Stimulated activated CD8-positive, alpha-beta memory T cell treated with anti-CD3 and anti-CD28 coated beads, Interleukin-2, amount 100 ng/mL, for 1 hour (primary cell): Measurements from ENCODE around the gene XAGE1B.
"Not testable (repeated sequence)": the region's sequence is repeated elsewhere in the genome, so short reads cannot be mapped to it uniquely, and the experiment has no call there.

ENCODE experiments used
- DNase-seq, 2 donors: peaks; one replicate each; pipeline ENCODE4 v3.0.0-alpha.2; 2020; ENCODE audit warnings: low read depth in 2 of 2

Gene XAGE1B, protein sequence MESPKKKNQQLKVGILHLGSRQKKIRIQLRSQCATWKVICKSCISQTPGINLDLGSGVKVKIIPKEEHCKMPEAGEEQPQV

DNA sequence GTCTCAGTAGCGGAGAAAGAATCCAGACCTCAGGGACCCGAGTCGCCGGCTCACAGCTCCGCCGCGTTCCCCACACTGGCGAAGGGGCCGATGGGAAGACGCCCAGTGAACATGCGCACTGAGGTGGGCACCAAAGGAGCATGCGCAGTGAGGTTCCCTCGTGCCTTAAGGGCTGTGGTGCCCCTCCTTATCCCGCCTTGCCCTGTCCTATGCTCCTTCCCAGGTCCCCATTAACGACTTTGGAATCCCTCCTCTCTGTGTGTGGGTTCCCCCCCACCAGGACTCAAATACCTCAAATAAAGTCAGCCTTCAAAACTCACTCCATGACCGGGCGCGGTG, at the start of gene XAGE1B:
TSS of gene XAGE1B (minus strand) at position 77 of the 339 bp plus-strand sequence. CDS start 1,536 bp downstream, outside the sequence.
- not testable (repeated sequence) for DNase-seq

DNA sequence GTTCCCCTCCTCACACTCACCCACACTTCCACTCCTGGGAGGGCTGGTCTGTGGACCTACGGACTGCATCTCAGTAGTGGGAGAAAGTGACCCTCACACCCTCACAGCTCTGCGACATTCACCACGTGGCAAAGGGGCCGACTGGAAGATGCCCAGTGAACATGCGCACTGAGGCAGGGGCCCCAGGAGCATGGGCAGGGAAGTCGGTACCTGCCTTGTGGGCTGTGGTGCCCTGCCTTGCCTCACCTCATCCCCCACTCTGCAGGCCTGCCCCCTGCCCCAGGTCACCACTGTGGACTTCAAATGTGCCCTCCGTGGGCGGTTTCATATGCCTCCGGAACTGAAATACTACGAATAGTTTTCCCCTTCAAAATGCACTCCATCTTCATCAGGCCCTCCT, 46.2 kb upstream of the XAGE1B start:
- no peak for DNase-seq

DNA sequence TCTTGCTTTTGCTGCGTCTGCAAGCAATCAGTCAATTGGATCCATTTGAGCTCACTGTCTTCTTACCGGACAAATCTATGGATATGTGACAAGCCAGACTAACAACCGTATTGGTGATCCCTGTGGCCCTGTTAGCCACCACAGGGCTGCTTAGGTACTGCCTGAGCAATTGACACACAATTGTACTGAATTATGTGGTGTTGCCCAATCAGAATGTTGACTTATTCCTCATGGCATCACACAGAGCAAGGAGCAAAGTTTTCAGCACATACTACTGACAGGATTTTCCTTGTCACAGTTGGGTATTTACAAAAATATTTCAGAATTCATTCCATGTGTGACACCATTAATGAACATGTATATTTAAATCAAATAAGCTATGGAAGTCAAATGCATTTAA, 41.3 kb upstream of the XAGE1B start:
- no peak for DNase-seq

DNA sequence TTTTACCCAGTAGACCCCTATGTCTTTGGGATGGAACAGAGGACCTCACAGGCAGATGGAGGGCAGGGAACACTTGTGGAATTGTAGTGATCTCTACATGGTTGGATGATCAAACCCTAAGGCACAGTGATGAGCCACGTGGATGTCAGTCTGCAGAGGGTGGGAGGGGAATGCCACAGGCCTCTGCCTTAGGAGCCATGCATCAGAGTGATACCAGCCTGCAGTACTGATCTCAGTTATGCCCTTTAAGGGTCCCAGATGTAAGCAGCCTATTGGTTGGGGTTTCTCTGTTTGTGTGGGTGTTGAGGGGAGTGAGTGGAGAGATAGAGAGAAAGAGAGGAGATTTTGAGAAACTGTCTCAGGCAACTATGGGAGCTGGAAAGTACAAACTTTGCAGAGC, 39.9 kb upstream of the XAGE1B start:
- DNase-seq = no peak

DNA sequence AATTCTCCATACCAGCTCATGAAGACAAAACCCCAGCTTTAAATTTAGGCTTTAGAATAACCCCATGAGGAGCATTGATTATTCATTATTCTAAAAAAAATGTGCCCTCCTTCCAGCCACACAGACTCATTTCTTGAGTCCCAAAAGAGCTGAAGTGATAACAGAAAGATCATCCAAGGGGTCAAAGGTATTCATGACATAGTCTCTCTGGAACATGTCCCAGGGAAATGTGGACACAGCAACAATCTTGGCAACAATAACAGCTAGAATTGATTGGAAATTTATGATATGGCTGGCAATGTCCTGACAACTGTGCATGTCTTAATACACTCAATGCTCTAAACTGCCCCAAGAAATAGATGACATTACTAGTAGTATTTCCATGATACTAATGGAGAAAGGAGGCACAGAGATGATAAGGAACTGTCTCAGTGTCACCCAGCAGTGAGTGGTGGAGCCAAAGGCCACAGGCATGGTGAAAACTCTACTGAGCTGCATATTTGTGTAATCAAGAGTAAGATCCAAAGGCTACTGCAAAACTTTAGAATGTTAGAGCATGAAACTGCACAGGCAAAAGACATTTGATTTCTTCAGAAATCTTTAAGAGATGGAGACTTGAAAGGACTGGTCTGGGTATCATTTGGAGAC, 37.3 kb upstream of the XAGE1B start:
- no peak for DNase-seq

DNA sequence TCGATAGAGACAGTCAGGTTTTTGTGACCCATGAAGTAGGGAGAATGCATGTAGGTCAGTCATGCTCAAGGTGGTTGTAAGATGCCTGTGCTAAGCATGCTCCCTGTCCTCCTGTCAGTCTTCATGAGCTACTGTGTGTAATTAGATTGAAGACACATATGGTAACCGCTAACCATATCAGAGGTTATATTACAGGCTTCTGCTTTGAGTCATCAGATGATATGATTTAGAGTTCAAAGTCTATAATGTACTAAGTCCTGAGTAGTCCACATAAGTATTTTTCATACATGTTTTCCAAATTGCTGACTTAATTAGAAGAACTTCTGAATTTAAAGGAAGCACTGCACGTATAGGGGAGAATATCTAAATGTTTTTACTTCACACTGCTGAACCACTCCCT, 31.9 kb upstream of the XAGE1B start:
- DNase-seq = not testable (repeated sequence)

DNA sequence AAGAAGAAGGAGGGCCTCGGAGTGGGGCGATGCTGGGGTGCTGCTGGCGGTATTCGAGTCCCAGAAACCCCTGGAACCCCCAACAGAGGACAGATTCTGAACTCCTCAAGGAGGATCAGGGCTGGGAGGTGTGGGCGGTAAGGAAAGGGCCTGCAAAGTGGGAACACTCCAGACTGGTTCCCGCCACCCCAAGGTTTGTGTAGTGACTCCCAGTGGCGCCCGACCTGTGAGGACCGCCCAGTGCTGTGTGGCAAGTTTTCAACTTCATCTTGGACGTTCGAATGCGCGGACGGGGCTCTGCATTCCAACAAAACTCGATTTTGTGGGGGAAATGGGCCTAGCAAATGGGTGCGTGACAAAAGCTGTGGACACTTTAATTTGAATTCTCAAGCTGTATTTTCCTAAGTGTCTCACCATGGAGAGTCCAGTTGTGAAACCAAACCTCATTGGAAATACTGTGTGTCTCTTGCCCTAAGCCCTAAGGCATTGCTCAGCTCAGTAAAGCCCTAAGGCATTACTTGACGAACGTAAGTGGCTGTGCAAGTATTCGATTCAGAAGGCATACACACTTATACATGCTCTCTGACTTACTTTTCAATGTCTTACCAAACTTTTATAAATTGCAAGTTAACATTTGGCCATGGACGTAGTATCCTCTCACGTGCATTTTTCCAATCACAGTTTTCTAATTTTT, 27.4 kb upstream of the XAGE1B start:
- no peak for DNase-seq

DNA sequence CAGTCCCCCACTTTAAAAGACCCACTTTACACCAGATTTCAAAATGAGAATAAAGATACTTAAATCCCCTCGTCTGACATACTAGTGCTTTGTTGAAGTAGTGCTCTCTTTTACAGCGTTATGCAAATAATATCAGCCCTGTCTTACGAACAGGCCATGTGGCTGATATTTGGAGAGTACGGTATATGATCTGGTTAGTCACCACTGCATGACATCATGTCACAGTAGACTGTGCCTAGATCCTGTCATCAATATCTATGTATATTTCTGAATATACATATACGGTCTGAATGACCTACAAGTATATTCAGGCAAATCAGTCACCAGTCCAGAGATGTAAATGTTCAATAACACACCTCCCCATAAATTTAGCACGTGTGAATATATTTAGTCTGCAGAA, 25.4 kb upstream of the XAGE1B start:
- no peak for DNase-seq

DNA sequence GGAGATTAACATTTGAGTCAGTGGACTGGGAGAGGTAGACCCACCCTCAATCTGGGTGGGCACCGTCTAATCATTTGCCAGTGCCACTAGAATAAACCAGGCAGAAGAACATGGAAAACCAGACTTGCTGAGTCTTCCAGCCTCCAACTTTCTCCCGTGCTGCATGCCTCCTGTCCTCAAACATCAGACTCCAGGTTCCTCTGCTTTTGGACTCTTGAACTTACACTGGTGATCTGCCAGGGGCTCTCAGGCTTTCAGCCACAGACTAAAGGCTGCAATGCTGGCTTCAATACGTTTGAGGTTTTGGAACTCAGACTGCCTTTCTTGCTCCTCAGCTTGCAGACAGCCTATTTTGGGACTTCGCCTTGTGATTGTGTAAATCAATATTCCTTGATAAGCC, 24.2 kb upstream of the XAGE1B start:
- DNase-seq = not testable (repeated sequence)

DNA sequence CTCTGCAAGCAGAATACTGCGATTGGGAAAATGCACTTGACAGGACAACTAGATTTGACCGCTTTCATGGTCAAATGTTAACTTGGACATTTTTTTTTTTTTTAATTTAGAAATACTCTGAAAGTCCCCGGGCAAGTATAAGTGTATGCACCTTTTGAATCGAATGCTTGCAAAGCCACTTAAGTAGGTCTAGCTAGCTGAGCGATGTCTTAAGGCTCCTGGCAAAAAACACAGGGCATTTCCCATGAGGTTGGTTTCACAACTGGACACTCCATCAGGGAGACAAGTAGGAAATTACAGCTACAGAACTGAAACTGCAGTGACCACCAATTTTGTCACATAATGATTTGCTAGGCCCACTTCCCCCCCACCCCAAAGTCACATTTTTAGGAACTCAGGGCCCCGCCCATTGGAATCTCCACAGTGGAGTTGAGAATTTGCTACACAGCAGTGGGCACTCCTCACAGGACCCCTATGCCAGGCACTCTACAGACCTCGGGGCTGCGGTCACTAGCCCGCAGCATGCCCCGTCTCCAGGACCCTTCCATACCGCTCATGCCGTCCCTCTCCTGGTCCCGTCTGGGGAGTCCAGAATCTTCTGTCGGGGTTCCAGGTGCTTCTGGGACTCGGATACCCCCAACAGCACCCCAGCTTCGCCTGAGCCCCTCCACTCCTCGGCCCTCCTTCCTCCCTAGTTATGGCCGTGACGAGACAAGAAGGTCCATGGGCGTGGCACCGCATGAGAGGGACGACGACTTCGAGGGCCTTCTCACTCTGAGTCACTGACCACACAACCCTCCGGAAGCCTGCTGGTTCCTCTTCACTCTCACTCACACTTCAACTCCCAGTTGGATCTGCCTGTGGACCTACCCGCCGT, 515 bp downstream of the XAGE1B start:
- not testable (repeated sequence) for DNase-seq

DNA sequence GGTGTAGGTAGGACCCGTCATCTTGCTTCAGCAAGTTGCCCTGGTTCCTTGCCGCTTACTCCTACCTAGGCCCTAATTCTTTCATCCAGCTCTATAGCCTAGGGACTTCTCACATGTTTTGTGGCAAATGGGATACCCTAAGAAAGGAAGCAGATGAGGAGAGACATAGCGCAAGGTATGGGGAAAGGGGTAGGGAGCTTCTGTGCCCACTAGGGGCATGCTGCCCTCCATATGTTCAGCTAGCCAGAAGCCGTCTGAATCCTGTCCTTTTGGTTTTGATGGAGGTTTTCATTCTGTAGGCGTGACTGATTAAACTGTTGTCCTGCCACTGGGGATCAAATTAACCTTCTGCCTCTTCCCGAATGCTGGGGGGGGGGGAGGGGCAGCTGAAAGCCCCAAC, 5.7 kb downstream of the XAGE1B start:
- DNase-seq = not testable (repeated sequence)

DNA sequence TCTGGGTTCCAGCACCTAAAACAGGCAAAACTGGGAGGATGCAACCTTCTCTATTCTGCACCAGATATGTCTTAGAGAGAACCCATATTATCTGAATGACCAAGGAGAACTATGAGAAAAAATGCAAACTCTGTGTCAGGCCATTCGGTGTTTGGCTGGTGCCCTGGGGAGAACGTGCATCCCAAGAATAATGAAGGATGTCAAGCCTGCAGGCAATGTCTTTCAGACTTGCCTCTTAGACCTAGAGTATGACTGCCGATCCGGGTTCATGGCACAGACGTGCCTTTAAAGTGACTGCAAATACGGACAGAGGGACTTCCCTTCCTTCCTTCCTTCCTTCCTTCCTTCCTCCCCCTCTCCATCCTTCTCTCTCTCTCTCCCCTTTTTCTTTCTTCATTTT, 6.9 kb downstream of the XAGE1B start:
- DNase-seq = no peak

DNA sequence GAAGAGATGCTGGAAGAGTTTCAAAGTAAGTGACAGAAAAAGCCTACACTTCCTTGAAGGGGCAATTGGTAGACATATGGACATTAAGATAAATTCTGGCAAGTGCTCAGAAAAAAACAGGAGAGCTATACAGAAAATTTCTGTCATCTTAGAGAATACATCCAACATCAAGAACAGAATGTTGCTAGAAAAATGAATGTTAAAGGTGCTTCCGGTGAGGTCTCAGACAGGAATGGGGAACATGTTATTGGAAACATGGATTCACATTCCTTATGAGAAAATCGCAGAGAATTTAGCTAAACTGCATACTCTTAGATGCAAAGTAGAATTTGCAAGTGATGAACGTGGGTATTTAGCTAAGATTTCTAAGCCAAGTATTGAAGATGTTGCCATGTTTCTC, 9.5 kb downstream of the XAGE1B start:
- no peak for DNase-seq

DNA sequence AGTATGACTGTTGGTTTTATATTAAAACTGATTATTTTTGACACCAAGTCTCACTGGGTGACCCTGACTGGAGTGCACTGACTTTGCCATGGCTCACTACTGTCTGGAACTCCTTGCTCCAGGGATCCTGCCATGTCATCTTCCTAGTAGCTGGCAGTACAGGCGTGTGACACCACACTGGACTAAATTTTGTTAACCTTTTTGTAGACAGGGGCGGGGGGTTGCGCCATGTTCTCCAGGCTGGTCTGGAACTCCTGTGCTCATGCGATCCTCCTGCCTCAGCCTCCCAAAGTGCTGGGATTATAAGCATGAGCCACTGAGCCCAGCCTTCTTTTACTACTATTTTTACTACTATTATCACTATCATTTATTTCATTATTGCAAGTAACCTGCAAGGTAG, 12.3 kb downstream of the XAGE1B start:
- no peak for DNase-seq

DNA sequence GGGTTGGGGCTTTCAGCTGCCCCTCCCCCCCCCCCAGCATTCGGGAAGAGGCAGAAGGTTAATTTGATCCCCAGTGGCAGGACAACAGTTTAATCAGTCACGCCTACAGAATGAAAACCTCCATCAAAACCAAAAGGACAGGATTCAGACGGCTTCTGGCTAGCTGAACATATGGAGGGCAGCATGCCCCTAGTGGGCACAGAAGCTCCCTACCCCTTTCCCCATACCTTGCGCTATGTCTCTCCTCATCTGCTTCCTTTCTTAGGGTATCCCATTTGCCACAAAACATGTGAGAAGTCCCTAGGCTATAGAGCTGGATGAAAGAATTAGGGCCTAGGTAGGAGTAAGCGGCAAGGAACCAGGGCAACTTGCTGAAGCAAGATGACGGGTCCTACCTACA, 15.5 kb downstream of the XAGE1B start:
- DNase-seq = not testable (repeated sequence)

DNA sequence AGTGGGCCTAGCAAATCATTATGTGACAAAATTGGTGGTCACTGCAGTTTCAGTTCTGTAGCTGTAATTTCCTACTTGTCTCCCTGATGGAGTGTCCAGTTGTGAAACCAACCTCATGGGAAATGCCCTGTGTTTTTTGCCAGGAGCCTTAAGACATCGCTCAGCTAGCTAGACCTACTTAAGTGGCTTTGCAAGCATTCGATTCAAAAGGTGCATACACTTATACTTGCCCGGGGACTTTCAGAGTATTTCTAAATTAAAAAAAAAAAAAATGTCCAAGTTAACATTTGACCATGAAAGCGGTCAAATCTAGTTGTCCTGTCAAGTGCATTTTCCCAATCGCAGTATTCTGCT, 20.5 kb downstream of the XAGE1B start:
- DNase-seq = not testable (repeated sequence)

DNA sequence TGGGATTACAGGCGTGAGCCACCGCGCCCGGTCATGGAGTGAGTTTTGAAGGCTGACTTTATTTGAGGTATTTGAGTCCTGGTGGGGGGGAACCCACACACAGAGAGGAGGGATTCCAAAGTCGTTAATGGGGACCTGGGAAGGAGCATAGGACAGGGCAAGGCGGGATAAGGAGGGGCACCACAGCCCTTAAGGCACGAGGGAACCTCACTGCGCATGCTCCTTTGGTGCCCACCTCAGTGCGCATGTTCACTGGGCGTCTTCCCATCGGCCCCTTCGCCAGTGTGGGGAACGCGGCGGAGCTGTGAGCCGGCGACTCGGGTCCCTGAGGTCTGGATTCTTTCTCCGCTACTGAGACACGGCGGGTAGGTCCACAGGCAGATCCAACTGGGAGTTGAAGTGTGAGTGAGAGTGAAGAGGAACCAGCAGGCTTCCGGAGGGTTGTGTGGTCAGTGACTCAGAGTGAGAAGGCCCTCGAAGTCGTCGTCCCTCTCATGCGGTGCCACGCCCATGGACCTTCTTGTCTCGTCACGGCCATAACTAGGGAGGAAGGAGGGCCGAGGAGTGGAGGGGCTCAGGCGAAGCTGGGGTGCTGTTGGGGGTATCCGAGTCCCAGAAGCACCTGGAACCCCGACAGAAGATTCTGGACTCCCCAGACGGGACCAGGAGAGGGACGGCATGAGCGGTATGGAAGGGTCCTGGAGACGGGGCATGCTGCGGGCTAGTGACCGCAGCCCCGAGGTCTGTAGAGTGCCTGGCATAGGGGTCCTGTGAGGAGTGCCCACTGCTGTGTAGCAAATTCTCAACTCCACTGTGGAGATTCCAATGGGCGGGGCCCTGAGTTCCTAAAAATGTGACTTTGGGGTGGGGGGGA, 21.1 kb downstream of the XAGE1B start, which contains the start of gene XAGE1A:
TSS of gene XAGE1A (plus strand) at position 264 of the 874 bp plus-strand sequence. CDS start 1,554 bp downstream, outside the sequence.
- DNase-seq = not testable (repeated sequence)

DNA sequence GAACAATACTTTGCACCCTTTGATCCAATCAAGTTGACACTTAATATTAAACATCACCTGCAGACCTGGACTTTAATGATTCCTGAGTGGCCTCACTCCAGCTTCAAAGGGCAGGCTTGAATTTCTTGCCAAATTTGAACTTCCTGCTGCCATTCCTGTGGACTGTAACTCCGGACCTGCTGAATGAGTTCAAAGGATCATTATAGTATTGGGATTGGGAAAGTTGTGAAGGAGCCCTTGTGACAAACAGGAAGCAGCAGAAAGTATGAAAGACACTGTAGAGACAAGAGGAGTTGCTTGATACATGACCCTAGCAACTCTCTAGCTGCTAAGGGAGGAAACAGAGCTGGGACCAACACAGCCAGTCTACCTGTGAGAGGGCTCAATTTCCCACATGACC, 45.6 kb downstream of the XAGE1B start:
- not testable (repeated sequence) for DNase-seq
